ENCODE measurements around the gene FAM171A1. TPM values are rescaled to one million over a fixed set of nuclear protein-coding genes. Genes with fewer than 3 reads are reported as not detected.
A peak's percentile ranks its signal among the peaks of the same experiment; 100 is the strongest.

The FAM171A1 gene
- total and polyA plus RNA-seq, 2 donors (not counting 3 experiments of a cell fraction or from before 2014, with no cell fraction given) = 56.3 to 75.8 TPM

GRCh38 chr10:15314482-15315045 is 56.5 kb downstream of the FAM171A1 start:
- no TSS peak for BruUV-seq (replicated peaks)
- POLR2A ChIA-PET = no interaction called here
- FAIRE-seq = no peak

More at GRCh38 chr10:15314482-15315045, 56.5 kb downstream of the FAM171A1 start:
- H3K4me3 ChIP-seq (replicated peaks in 1 of 3; ENCODE audit: insufficient read depth in 1 of 3, low read depth in 1 of 3, low read length in 3 of 3) = no peak overlapping the region
- CTCF ChIA-PET = interaction anchor here (1.2 to 1.6 kb wide), 2 partner anchors 14 to 24 kb away, joined by 3 read pairs; no protein-coding TSS in a partner anchor
- H3K9me3 ChIP-seq (replicated peaks; ENCODE audit: control insufficient read depth, insufficient read depth, low read length) = no peaks in the 10 kb centered on the region
- peaks cover 70% of the 10 kb centered on the region for H3K79me2 ChIP-seq (ENCODE audit: control insufficient read depth, insufficient read depth, low read length)
- H3K4me1 ChIP-seq (ENCODE audit: control insufficient read depth, extremely low read depth, insufficient read depth, low read length) = peaks cover 34% of the 10 kb centered on the region
- no peak for DNase-seq (ENCODE audit: low read depth, low spot score)
- H3K27ac ChIP-seq (ENCODE audit: insufficient read depth, low read depth, low read length) = peak overlapping the region; percentile 42
- intact Hi-C loops (cut with micrococcal nuclease) (loop anchor here (5.0 kb wide), 1 partner anchor 53 kb away; no protein-coding TSS in a partner anchor), dilution Hi-C loops (cut with MboI; ENCODE audit: extremely low pct_ligation_motif_present, low sequenced_read_pairs) (no loop called here)
- H4K20me1 ChIP-seq (replicated peaks; ENCODE audit: control insufficient read depth, extremely low read depth, insufficient read depth, low read length) = no peaks in the 10 kb centered on the region
- peak overlapping the region; percentile 12 for H3K9ac ChIP-seq (replicated peaks; ENCODE audit: extremely low read depth, insufficient read depth, low read length)
- no peak overlapping the region for H2AFZ ChIP-seq (ENCODE audit: low read depth, low read length)
- no peaks in the 10 kb centered on the region for H3K9me1 ChIP-seq (replicated peaks; ENCODE audit: control insufficient read depth, extremely low read depth, insufficient read depth, low read length)
- H3K4me2 ChIP-seq (ENCODE audit: insufficient read depth, low read length) = no peak overlapping the region
- no peaks in the 10 kb centered on the region for H3K36me3 ChIP-seq (ENCODE audit: control insufficient read depth in 2 of 2, extremely low read depth in 1 of 2, insufficient read depth in 2 of 2, low read length in 2 of 2)
- H3K27me3 ChIP-seq (ENCODE audit: control insufficient read depth in 2 of 2, insufficient read depth in 2 of 2, low read length in 2 of 2) = no peaks in the 10 kb centered on the region
- no peak for TF ChIP-seq MAX (IDR thresholded peaks at IDR 0.05; ENCODE audit: insufficient read depth, insufficient read length)
- no peak for TF ChIP-seq POLR2AphosphoS5 (IDR thresholded peaks at IDR 0.05; ENCODE audit: insufficient read depth, low read depth, low read length)
- no peak for TF ChIP-seq EZH2 (IDR thresholded peaks at IDR 0.05; ENCODE audit: borderline replicate concordance, low read depth, low read length, severe bottlenecking)
- no peak for TF ChIP-seq CTCF (IDR thresholded peaks at IDR 0.05; ENCODE audit: extremely low read depth in 1 of 2, insufficient read depth in 1 of 2, low read depth in 1 of 2, low read length in 2 of 2)
- no peak for TF ChIP-seq FOS (IDR thresholded peaks at IDR 0.05; ENCODE audit: borderline replicate concordance, insufficient read depth, low read length)
- no peak for TF ChIP-seq GATA2 (IDR thresholded peaks at IDR 0.05; ENCODE audit: insufficient read depth, insufficient read length, low read depth, low read length)
- no peak for TF ChIP-seq MYC (IDR thresholded peaks at IDR 0.05; ENCODE audit: low read depth, low read length)
- no peak for TF ChIP-seq POLR2A (IDR thresholded peaks at IDR 0.05; ENCODE audit: low read depth, low read length)
- no peak for TF ChIP-seq JUN (IDR thresholded peaks at IDR 0.05; ENCODE audit: borderline replicate concordance, insufficient read depth, insufficient read length, low read depth)

All from endothelial cell of umbilical vein (primary cell).